AML-193 (cell line): Measurements from ENCODE around the gene RNF103.
"Not testable (repeated sequence)": the region's sequence is repeated elsewhere in the genome, so short reads cannot be mapped to it uniquely, and the experiment has no call there.

Experiments used
- DNase-seq, 2 experiments: peaks; one replicate each; lab custom pipeline; 2025; lab: John Stamatoyannopoulos, UW

Gene RNF103

GRCh38 chr2:86623494-86624266, at the start of gene RNF103:
Gene RNF103, minus strand, starts transcription at chr2:86623865. Its CDS starts 979 bp downstream, at chr2:86622886.
- DNase-seq, result peak; percentile 77 to 82

GRCh38 chr2:86673011-86673410, 49.3 kb upstream of the RNF103 start:
- no peak for DNase-seq

GRCh38 chr2:86672027-86672545, 48.4 kb upstream of the RNF103 start:
- no peak for DNase-seq

- no peak for DNase-seq
Measured at GRCh38 chr2:86671337-86671981, 47.8 kb upstream of the RNF103 start.

- DNase-seq, result not testable (repeated sequence)
Measured at GRCh38 chr2:86669323-86669722, 45.7 kb upstream of the RNF103 start.

GRCh38 chr2:86661333-86661732, 37.7 kb upstream of the RNF103 start:
- no peak for DNase-seq

- no peak for DNase-seq
Measured at GRCh38 chr2:86650188-86650587, 26.5 kb upstream of the RNF103 start.

- DNase-seq, result no peak
Measured at GRCh38 chr2:86649119-86649947, 25.7 kb upstream of the RNF103 start.

- no peak for DNase-seq
Measured at GRCh38 chr2:86648681-86649080, 25.0 kb upstream of the RNF103 start.

GRCh38 chr2:86646865-86647264, 23.2 kb upstream of the RNF103 start:
- no peak for DNase-seq

GRCh38 chr2:86646329-86646728, 22.7 kb upstream of the RNF103 start:
- DNase-seq, result no peak

GRCh38 chr2:86645752-86646151, 22.1 kb upstream of the RNF103 start:
- DNase-seq, result no peak

- no peak for DNase-seq
Measured at GRCh38 chr2:86638712-86639111, 15.0 kb upstream of the RNF103 start.

GRCh38 chr2:86636842-86637241, 13.2 kb upstream of the RNF103 start:
- DNase-seq, result no peak

GRCh38 chr2:86634352-86634751, 10.7 kb upstream of the RNF103 start:
- no peak for DNase-seq

GRCh38 chr2:86633155-86633651, 9.5 kb upstream of the RNF103 start:
- no peak for DNase-seq

- no peak for DNase-seq
Measured at GRCh38 chr2:86632672-86633071, 9.0 kb upstream of the RNF103 start.

GRCh38 chr2:86631846-86632485, 8.3 kb upstream of the RNF103 start:
- no peak for DNase-seq

- DNase-seq, result no peak
Measured at GRCh38 chr2:86628091-86628522, 4.4 kb upstream of the RNF103 start.

- DNase-seq, result no peak
Measured at GRCh38 chr2:86627550-86627949, 3.9 kb upstream of the RNF103 start.

- no peak for DNase-seq
Measured at GRCh38 chr2:86625096-86625495, 1.4 kb upstream of the RNF103 start.

- no peak for DNase-seq
Measured at GRCh38 chr2:86624267-86624547, 542 bp upstream of the RNF103 start.
